Measurements from ENCODE around the gene DCAF8L1. TPM values are rescaled to one million over a fixed set of nuclear protein-coding genes. Genes with fewer than 3 reads are reported as not detected.

The DCAF8L1 gene
- total RNA-seq (2021; fragmentation: NEBNext Ultra II Directional; extraction: Animal tissue kit (Norgen Biotek cat#: 25700)) = not detected in 2 replicates
- not detected in 2 replicates for polyA plus RNA-seq (2011; rRNA removed)
- polyA plus RNA-seq (2011; cell fraction: cytosol; rRNA removed) = not detected
- not detected for polyA plus RNA-seq (2011; cell fraction: nucleus; rRNA removed)
- polyA plus RNA-seq (2012, experiment 1 of 2) = not detected in 4 replicates
- not detected for polyA plus RNA-seq (2012, experiment 2 of 2)
- polyA plus RNA-seq (2013, experiment 1 of 2) = not detected
- polyA plus RNA-seq (2013, experiment 2 of 2) = not detected
- not detected in 2 replicates for polyA minus RNA-seq (2011; rRNA and poly(A)+ RNA removed)
- not detected for polyA minus RNA-seq (2011; cell fraction: cytosol; rRNA and poly(A)+ RNA removed)
- not detected for polyA minus RNA-seq (2011; cell fraction: nucleus; rRNA and poly(A)+ RNA removed)
- long read RNA-seq, experiment 1 = 0 reads
- long read RNA-seq, experiment 2 = 0 reads

GRCh38 chrX:27981349-27981748, at the start of gene DCAF8L1:
Gene DCAF8L1, minus strand, starts transcription at chrX:27981449. Its CDS starts 115 bp downstream, at chrX:27981334.
- no peaks in the 10 kb centered on the region for H3K4me1 ChIP-seq (replicated peaks in 1 of 4; ENCODE audit: control insufficient read depth in 3 of 4, insufficient read depth in 4 of 4, low read length in 3 of 4)
- no peak within 1 kb of the TSS for H2BK5ac ChIP-seq (ENCODE audit: low read depth, low read length)
- ChIA-PET POLR2A (ENCODE audit: partially characterized antibody) (no interaction called here), CTCF (ENCODE audit: partially characterized antibody) (no interaction called here)
- H3K4me3 ChIP-seq (ENCODE audit: extremely low read depth in 1 of 4, insufficient read depth in 2 of 4, low read depth in 3 of 4, low read length in 4 of 4) = no peak within 1 kb of the TSS
- H3K4ac ChIP-seq (replicated peaks; ENCODE audit: insufficient read length, low read depth, low read length) = no peak within 1 kb of the TSS
- H3K27ac ChIP-seq (ENCODE audit: low read depth, low read length) = no peak within 1 kb of the TSS
- DNase-seq (ENCODE audit: low read depth in 1 of 2, low spot score in 2 of 2) = no peak
- no peak within 1 kb of the TSS for H3K23ac ChIP-seq (ENCODE audit: insufficient read length)
- H2AFZ ChIP-seq (ENCODE audit: low read length) = no peak within 1 kb of the TSS
- H3K9me3 ChIP-seq (ENCODE audit: insufficient read depth in 2 of 2, low read depth in 1 of 2, low read length in 1 of 2) = peaks cover 0 to 3% of the 10 kb centered on the region in 2 experiments; a peak in 1 of 4 replicates
- no peak within 1 kb of the TSS for H3K9ac ChIP-seq (replicated peaks in 1 of 4; ENCODE audit: extremely low read depth in 1 of 4, low read depth in 3 of 4, low read length in 3 of 4)
- H3K79me2 ChIP-seq (ENCODE audit: control insufficient read depth in 1 of 2, insufficient read depth in 2 of 2, low read length in 2 of 2) = no peaks in the 10 kb centered on the region
- H3K79me1 ChIP-seq (ENCODE audit: low read depth, low read length) = no peaks in the 10 kb centered on the region
- no peak within 1 kb of the TSS for H2BK15ac ChIP-seq (ENCODE audit: low read length)
- no peak within 1 kb of the TSS for H2AK5ac ChIP-seq (ENCODE audit: low read depth, low read length)
- H3K23me2 ChIP-seq (ENCODE audit: low read depth, low read length) = no peaks in the 10 kb centered on the region
- FAIRE-seq = no peak
- H4K20me1 ChIP-seq (replicated peaks in 1 of 2; ENCODE audit: control insufficient read depth in 1 of 2, insufficient read depth in 2 of 2, low read length in 2 of 2) = no peaks in the 10 kb centered on the region
- no peak within 1 kb of the TSS for H4K91ac ChIP-seq (replicated peaks; ENCODE audit: insufficient read length, low read length)
- no peak within 1 kb of the TSS for H3K56ac ChIP-seq (replicated peaks; ENCODE audit: insufficient read length, low read depth, low read length)
- no peak within 1 kb of the TSS for H3K18ac ChIP-seq (ENCODE audit: extremely low read depth, low read length)
- H2BK12ac ChIP-seq (ENCODE audit: low read depth, low read length) = no peak within 1 kb of the TSS
- no peak within 1 kb of the TSS for H3K14ac ChIP-seq (ENCODE audit: insufficient read length)
- WGBS, 2 experiments (ENCODE audit: extremely low coverage in 1 of 2, insufficient coverage in 1 of 2, insufficient read length in 1 of 2, insufficient replicate concordance in 2 of 2, low coverage in 1 of 2, low lambda C conversion rate in 2 of 2, missing lambda C conversion rate in 1 of 2) = 78% methylated on average over 4 of the region's 14 CpGs; no CpG with 5 or more reads in 1 of the 2 experiments
- H3K27me3 ChIP-seq (replicated peaks in 1 of 4; ENCODE audit: control insufficient read depth in 3 of 4, extremely low read depth in 1 of 4, insufficient read depth in 3 of 4, low read length in 3 of 4) = no peaks in the 10 kb centered on the region
- H2BK20ac ChIP-seq (ENCODE audit: low read length) = no peak within 1 kb of the TSS
- H4K8ac ChIP-seq (ENCODE audit: extremely low read depth, insufficient read depth, low read length) = no peak within 1 kb of the TSS
- H3K4me2 ChIP-seq (ENCODE audit: insufficient read depth in 1 of 2, low read depth in 2 of 2, low read length in 2 of 2) = no peak within 1 kb of the TSS
- no peak for TF ChIP-seq SIN3A (conservative IDR thresholded peaks at IDR 0.05 in 1 of 2, IDR thresholded peaks at IDR 0.05 in 1 of 2; ENCODE audit: low read depth in 1 of 2, low read length in 2 of 2)
- TF ChIP-seq BACH1 (IDR thresholded peaks at IDR 0.05; ENCODE audit: low read length) = no peak
- TF ChIP-seq SP4 (IDR thresholded peaks at IDR 0.05; ENCODE audit: low read length) = no peak
- TF ChIP-seq BCL11A (IDR thresholded peaks at IDR 0.05; ENCODE audit: low read depth in 2 of 2, low read length in 2 of 2) = no peak
- no peak for TF ChIP-seq EGR1 (IDR thresholded peaks at IDR 0.05; ENCODE audit: borderline replicate concordance, low read depth, low read length)
- no peak for TF ChIP-seq SIX5 (IDR thresholded peaks at IDR 0.05; ENCODE audit: low read depth, low read length)
- no peak for TF ChIP-seq KDM5A (IDR thresholded peaks at IDR 0.05; ENCODE audit: low read length)
- no peak for TF ChIP-seq JUND (IDR thresholded peaks at IDR 0.05; ENCODE audit: low read length)
- no peak for TF ChIP-seq USF2 (IDR thresholded peaks at IDR 0.05; ENCODE audit: low read length)
- TF ChIP-seq TEAD4 (IDR thresholded peaks at IDR 0.05; ENCODE audit: low read depth, low read length) = no peak
- no peak for TF ChIP-seq RBBP5 (IDR thresholded peaks at IDR 0.05; ENCODE audit: borderline replicate concordance, low read depth, low read length)
- TF ChIP-seq TCF12 (IDR thresholded peaks at IDR 0.05; ENCODE audit: low read depth, low read length) = no peak
- TF ChIP-seq TAF1 (IDR thresholded peaks at IDR 0.05; ENCODE audit: low read depth, low read length) = no peak
- no peaks in the 10 kb centered on the region for H3K36me3 ChIP-seq (ENCODE audit: control insufficient read depth in 2 of 4, insufficient read depth in 4 of 4, low read length in 3 of 4)
- no peak within 1 kb of the TSS for H2BK120ac ChIP-seq (replicated peaks; ENCODE audit: low read depth, low read length)
- no peak within 1 kb of the TSS for H4K5ac ChIP-seq (ENCODE audit: insufficient read length, low read depth, low read length)

All from H1 (cell line).